ENCODE data around the gene MPRIP.

Gene MPRIP

GRCh38 chr17:17022011-17022410 is 20.2 kb upstream of the MPRIP start:
- Histone ChIP-seq H3K4me1 (ENCODE audit: control insufficient read depth, insufficient read depth, low read length) (no peaks in the 10 kb centered on the region), H3K36me3 (ENCODE audit: control insufficient read depth, insufficient read depth, low read length) (no peaks in the 10 kb centered on the region), H3K9ac (ENCODE audit: low read depth, low read length) (no peak overlapping the region), H3K9me3 (ENCODE audit: control insufficient read depth, insufficient read depth, low read length) (no peaks in the 10 kb centered on the region), H3K27me3 (ENCODE audit: control insufficient read depth, insufficient read depth, low read length) (no peaks in the 10 kb centered on the region), H3K27ac (ENCODE audit: low read depth, low read length) (no peak overlapping the region), H3K4me3 (ENCODE audit: low read depth, low read length) (no peak overlapping the region)

- Histone ChIP-seq H3K36me3 (ENCODE audit: control insufficient read depth, insufficient read depth, low read length) (no peaks in the 10 kb centered on the region), H3K4me1 (ENCODE audit: control insufficient read depth, insufficient read depth, low read length) (no peaks in the 10 kb centered on the region), H3K27me3 (ENCODE audit: control insufficient read depth, insufficient read depth, low read length) (no peaks in the 10 kb centered on the region), H3K9ac (ENCODE audit: low read depth, low read length) (no peak overlapping the region), H3K4me3 (ENCODE audit: low read depth, low read length) (no peak overlapping the region), H3K9me3 (ENCODE audit: control insufficient read depth, insufficient read depth, low read length) (no peaks in the 10 kb centered on the region), H3K27ac (ENCODE audit: low read depth, low read length) (no peak overlapping the region)
These were observed 19.8 kb upstream of the MPRIP start for GRCh38 chr17:17022456-17022855.

- H3K4me3 ChIP-seq (ENCODE audit: low read depth, low read length): no peak overlapping the region
- no peaks in the 10 kb centered on the region for H3K27me3 ChIP-seq (ENCODE audit: control insufficient read depth, insufficient read depth, low read length)
- H3K27ac ChIP-seq (ENCODE audit: low read depth, low read length): no peak overlapping the region
- H3K36me3 ChIP-seq (ENCODE audit: control insufficient read depth, insufficient read depth, low read length): no peaks in the 10 kb centered on the region
- peaks cover 18% of the 10 kb centered on the region for H3K4me1 ChIP-seq (ENCODE audit: control insufficient read depth, insufficient read depth, low read length)
- H3K9ac ChIP-seq (ENCODE audit: low read depth, low read length): no peak overlapping the region
- no peaks in the 10 kb centered on the region for H3K9me3 ChIP-seq (ENCODE audit: control insufficient read depth, insufficient read depth, low read length)
These were observed 17.4 kb upstream of the MPRIP start for GRCh38 chr17:17024778-17025300.

GRCh38 chr17:17025621-17026020 is 16.6 kb upstream of the MPRIP start:
- Histone ChIP-seq H3K27ac (ENCODE audit: low read depth, low read length) (no peak overlapping the region), H3K9ac (ENCODE audit: low read depth, low read length) (no peak overlapping the region), H3K9me3 (ENCODE audit: control insufficient read depth, insufficient read depth, low read length) (no peaks in the 10 kb centered on the region), H3K27me3 (ENCODE audit: control insufficient read depth, insufficient read depth, low read length) (no peaks in the 10 kb centered on the region), H3K4me3 (ENCODE audit: low read depth, low read length) (no peak overlapping the region), H3K36me3 (ENCODE audit: control insufficient read depth, insufficient read depth, low read length) (no peaks in the 10 kb centered on the region), H3K4me1 (ENCODE audit: control insufficient read depth, insufficient read depth, low read length) (peaks cover 24% of the 10 kb centered on the region)

GRCh38 chr17:17026163-17026562 is 16.1 kb upstream of the MPRIP start:
- Histone ChIP-seq H3K27me3 (ENCODE audit: control insufficient read depth, insufficient read depth, low read length) (no peaks in the 10 kb centered on the region), H3K4me3 (ENCODE audit: low read depth, low read length) (no peak overlapping the region), H3K9ac (ENCODE audit: low read depth, low read length) (no peak overlapping the region), H3K27ac (ENCODE audit: low read depth, low read length) (no peak overlapping the region), H3K4me1 (ENCODE audit: control insufficient read depth, insufficient read depth, low read length) (peaks cover 24% of the 10 kb centered on the region), H3K36me3 (ENCODE audit: control insufficient read depth, insufficient read depth, low read length) (no peaks in the 10 kb centered on the region), H3K9me3 (ENCODE audit: control insufficient read depth, insufficient read depth, low read length) (no peaks in the 10 kb centered on the region)

- Histone ChIP-seq H3K9me3 (ENCODE audit: control insufficient read depth, insufficient read depth, low read length) (no peaks in the 10 kb centered on the region), H3K4me3 (ENCODE audit: low read depth, low read length) (no peak overlapping the region), H3K27me3 (ENCODE audit: control insufficient read depth, insufficient read depth, low read length) (no peaks in the 10 kb centered on the region), H3K4me1 (ENCODE audit: control insufficient read depth, insufficient read depth, low read length) (peaks cover 24% of the 10 kb centered on the region), H3K27ac (ENCODE audit: low read depth, low read length) (no peak overlapping the region), H3K36me3 (ENCODE audit: control insufficient read depth, insufficient read depth, low read length) (no peaks in the 10 kb centered on the region), H3K9ac (ENCODE audit: low read depth, low read length) (no peak overlapping the region)
These were observed 14.7 kb upstream of the MPRIP start for GRCh38 chr17:17027442-17028058.

- no peak overlapping the region; the same call in 1 of the 2 replicates for H3K9ac ChIP-seq (ENCODE audit: low read depth, low read length)
- H3K27me3 ChIP-seq (ENCODE audit: control insufficient read depth, insufficient read depth, low read length): no peaks in the 10 kb centered on the region
- H3K36me3 ChIP-seq (ENCODE audit: control insufficient read depth, insufficient read depth, low read length): no peaks in the 10 kb centered on the region
- H3K27ac ChIP-seq (ENCODE audit: low read depth, low read length): no peak overlapping the region
- no peak overlapping the region for H3K4me3 ChIP-seq (ENCODE audit: low read depth, low read length)
- peaks cover 24% of the 10 kb centered on the region for H3K4me1 ChIP-seq (ENCODE audit: control insufficient read depth, insufficient read depth, low read length)
- no peaks in the 10 kb centered on the region for H3K9me3 ChIP-seq (ENCODE audit: control insufficient read depth, insufficient read depth, low read length)
These were observed 14.0 kb upstream of the MPRIP start for GRCh38 chr17:17028059-17028877.

GRCh38 chr17:17028878-17029535 is 13.2 kb upstream of the MPRIP start:
- no peak overlapping the region for H3K9ac ChIP-seq (ENCODE audit: low read depth, low read length)

GRCh38 chr17:17029938-17030337 is 12.3 kb upstream of the MPRIP start:
- no peaks in the 10 kb centered on the region for H3K36me3 ChIP-seq (ENCODE audit: control insufficient read depth, insufficient read depth, low read length)
- no peaks in the 10 kb centered on the region for H3K27me3 ChIP-seq (ENCODE audit: control insufficient read depth, insufficient read depth, low read length)
- no peak overlapping the region for H3K4me3 ChIP-seq (ENCODE audit: low read depth, low read length)
- peaks cover 24% of the 10 kb centered on the region for H3K4me1 ChIP-seq (ENCODE audit: control insufficient read depth, insufficient read depth, low read length)
- no peaks in the 10 kb centered on the region for H3K9me3 ChIP-seq (ENCODE audit: control insufficient read depth, insufficient read depth, low read length)
- no peak overlapping the region for H3K27ac ChIP-seq (ENCODE audit: low read depth, low read length)
- H3K9ac ChIP-seq (ENCODE audit: low read depth, low read length): no peak overlapping the region

More at GRCh38 chr17:17028878-17029535, 13.2 kb upstream of the MPRIP start:
- Histone ChIP-seq H3K27me3 (ENCODE audit: control insufficient read depth, insufficient read depth, low read length) (no peaks in the 10 kb centered on the region), H3K36me3 (ENCODE audit: control insufficient read depth, insufficient read depth, low read length) (no peaks in the 10 kb centered on the region), H3K9me3 (ENCODE audit: control insufficient read depth, insufficient read depth, low read length) (no peaks in the 10 kb centered on the region), H3K4me3 (ENCODE audit: low read depth, low read length) (no peak overlapping the region), H3K4me1 (ENCODE audit: control insufficient read depth, insufficient read depth, low read length) (peaks cover 24% of the 10 kb centered on the region), H3K27ac (ENCODE audit: low read depth, low read length) (peak overlapping the region; percentile 42)

GRCh38 chr17:17030515-17031211 is 11.6 kb upstream of the MPRIP start:
- no peak overlapping the region for H3K27ac ChIP-seq (ENCODE audit: low read depth, low read length)
- H3K4me1 ChIP-seq (ENCODE audit: control insufficient read depth, insufficient read depth, low read length): peaks cover 24% of the 10 kb centered on the region
- no peaks in the 10 kb centered on the region for H3K27me3 ChIP-seq (ENCODE audit: control insufficient read depth, insufficient read depth, low read length)
- no peaks in the 10 kb centered on the region for H3K36me3 ChIP-seq (ENCODE audit: control insufficient read depth, insufficient read depth, low read length)
- H3K4me3 ChIP-seq (ENCODE audit: low read depth, low read length): no peak overlapping the region
- H3K9ac ChIP-seq (ENCODE audit: low read depth, low read length): no peak overlapping the region
- no peaks in the 10 kb centered on the region for H3K9me3 ChIP-seq (ENCODE audit: control insufficient read depth, insufficient read depth, low read length)
